NT2/D1 (cell line): ENCODE results near the gene SAC3D1.

Source experiments
- SUZ12 ChIP-seq: IDR thresholded peaks from 2 replicates; pipeline ENCODE4 v1.6.1; 2011; ENCODE audit not compliant: insufficient read length, insufficient read depth; ENCODE audit errors: extremely low read depth
- YY1 ChIP-seq: IDR thresholded peaks from 2 replicates; pipeline ENCODE4 v1.6.1; 2011; ENCODE audit not compliant: insufficient read length, insufficient read depth
- ZNF274 ChIP-seq: IDR thresholded peaks from 2 replicates; pipeline ENCODE4 v1.6.1; 2011; ENCODE audit warnings: mild to moderate bottlenecking, low read depth, low read length

- no peak for TF ChIP-seq ZNF274
- TF ChIP-seq YY1, result no peak
- TF ChIP-seq SUZ12, result no peak
These were observed 23.8 kb downstream of the SAC3D1 start for GRCh38 chr11:65064847-65065240.
